Vagina (tissue), 2 donors: ENCODE data around the gene MAPK6.

Experiments
- POLR2A ChIP-seq, 2 donors: fragments of 450-650 bp; IDR thresholded peaks; one replicate each; pipeline ENCODE4 v1.6.1; 2017; ENCODE audit warnings: antibody characterized with exemption in 2 of 2, mild to moderate bottlenecking in 2 of 2, moderate library complexity in 2 of 2
- POLR2AphosphoS5 ChIP-seq, 2 donors: sonication (generic); formaldehyde crosslinking; IDR thresholded peaks; one replicate each; pipeline ENCODE4 v1.9.0; 2017; ENCODE audit warnings: antibody characterized with exemption in 2 of 2, mild to moderate bottlenecking in 2 of 2, low read depth in 1 of 2; ENCODE audit not compliant: insufficient read depth in 1 of 2
- TF ChIP-seq, protein P1 (sequence below), 3 experiments: fragments of 450-650 bp in 2 of 3; fragments of 200-600 bp in 1 of 3; sonication (generic) in 1 of 3; IDR thresholded peaks; one replicate each; pipeline ENCODE4 v1.5.1; 2017 to 2019; ENCODE audit warnings: antibody characterized with exemption in 3 of 3, mild to moderate bottlenecking in 2 of 3, moderate library complexity in 2 of 3

DNA sequence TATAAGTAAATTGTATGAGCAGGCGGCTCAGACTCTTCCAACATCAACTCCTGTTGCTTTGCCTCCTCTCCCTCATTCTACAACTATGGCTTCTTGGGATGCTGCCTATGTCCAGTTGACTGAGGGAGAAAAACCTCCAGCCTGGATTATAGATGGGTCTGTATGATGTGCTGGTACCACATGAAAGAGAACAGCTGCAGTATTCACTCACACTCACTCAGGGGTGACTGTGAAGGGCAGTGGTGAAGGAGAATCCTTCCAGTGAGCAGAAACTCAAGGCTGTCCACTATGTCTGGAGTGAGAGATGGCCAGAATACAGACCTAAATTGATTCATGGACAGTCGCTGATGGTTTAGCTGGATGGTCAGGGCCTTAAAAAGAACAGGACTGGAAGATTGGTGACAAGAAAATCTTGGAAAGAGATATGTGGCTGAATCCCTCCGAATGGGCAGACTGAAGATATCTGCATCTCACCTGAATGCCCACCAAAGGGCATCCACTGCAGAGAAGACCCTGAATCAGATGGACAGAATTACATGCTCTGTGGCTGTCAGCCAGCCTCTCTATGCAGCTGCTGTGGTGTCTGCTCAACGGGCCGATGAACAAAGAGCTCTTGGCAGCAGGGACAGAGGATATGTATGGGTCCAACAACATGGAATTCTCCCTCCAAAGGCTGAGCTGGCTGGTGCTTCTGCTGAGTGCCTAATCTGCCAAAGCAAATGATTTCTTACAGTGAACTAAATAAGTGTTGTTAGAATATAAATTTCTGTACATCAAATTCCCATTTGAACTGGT, 95.4 kb downstream of the MAPK6 start:
- TF ChIP-seq, protein P1, sequence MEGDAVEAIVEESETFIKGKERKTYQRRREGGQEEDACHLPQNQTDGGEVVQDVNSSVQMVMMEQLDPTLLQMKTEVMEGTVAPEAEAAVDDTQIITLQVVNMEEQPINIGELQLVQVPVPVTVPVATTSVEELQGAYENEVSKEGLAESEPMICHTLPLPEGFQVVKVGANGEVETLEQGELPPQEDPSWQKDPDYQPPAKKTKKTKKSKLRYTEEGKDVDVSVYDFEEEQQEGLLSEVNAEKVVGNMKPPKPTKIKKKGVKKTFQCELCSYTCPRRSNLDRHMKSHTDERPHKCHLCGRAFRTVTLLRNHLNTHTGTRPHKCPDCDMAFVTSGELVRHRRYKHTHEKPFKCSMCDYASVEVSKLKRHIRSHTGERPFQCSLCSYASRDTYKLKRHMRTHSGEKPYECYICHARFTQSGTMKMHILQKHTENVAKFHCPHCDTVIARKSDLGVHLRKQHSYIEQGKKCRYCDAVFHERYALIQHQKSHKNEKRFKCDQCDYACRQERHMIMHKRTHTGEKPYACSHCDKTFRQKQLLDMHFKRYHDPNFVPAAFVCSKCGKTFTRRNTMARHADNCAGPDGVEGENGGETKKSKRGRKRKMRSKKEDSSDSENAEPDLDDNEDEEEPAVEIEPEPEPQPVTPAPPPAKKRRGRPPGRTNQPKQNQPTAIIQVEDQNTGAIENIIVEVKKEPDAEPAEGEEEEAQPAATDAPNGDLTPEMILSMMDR (IDR thresholded peaks at IDR 0.05): no peak
- no peak for TF ChIP-seq POLR2A (IDR thresholded peaks at IDR 0.05)
- TF ChIP-seq POLR2AphosphoS5 (IDR thresholded peaks at IDR 0.05; ENCODE audit: insufficient read depth in 1 of 2, low read depth in 1 of 2): no peak
